ENCODE measurements around the gene MYOF. TPM values are rescaled to one million over a fixed set of nuclear protein-coding genes. Genes with fewer than 3 reads are reported as not detected.

Gene MYOF
- total and polyA plus RNA-seq, 7 experiments from 2014 or later = 0.57 to 31.2 (median 1.5) TPM; not detected in 2

DNA sequence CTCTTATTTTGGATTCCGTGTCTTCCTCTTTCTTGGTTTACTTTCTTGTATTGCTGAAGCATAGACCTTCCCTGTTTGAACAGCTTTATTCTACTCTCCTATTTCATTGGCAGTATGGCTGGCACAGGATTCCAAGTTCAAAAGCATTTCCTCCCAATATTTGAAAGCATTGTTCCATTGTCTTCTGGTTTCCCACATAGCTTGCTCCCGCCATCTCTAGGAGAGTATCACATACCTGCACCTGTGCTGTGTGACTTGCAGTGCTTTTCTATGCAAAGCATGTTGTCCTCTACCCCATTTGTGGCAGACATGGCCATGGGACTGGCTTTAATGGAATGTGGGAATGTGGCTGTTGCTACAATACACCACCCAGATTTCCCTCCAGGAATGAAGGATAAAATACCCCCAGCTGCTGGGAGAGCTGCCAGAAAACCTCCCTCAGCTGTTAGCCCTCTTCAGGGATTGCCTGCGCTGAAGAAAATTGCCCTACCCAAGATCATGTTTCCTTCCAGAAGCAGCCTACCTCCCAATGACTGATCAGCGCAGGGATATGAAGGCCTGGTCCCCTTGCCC is 6.9 kb upstream of the MYOF start:
- no peak for DNase-seq
- Mint-ChIP-seq H3K27ac (no peak overlapping the region), H3K36me3 (peaks cover 0 to 5% (median 0%) of the 10 kb centered on the region in 5 donors), H3K27me3 (peaks cover 3 to 34% (median 22%) of the 10 kb centered on the region in 5 donors), H3K9me3 (peaks cover 0 to 2% (median 0%) of the 10 kb centered on the region in 11 donors), H3K4me3 (no peak overlapping the region), H3K4me1 (no peaks in the 10 kb centered on the region)
- intact Hi-C loops (cut with micrococcal nuclease) = loop anchor here in 1 of 2 donors (10.0 kb wide), 1 partner anchor 404 kb away; no protein-coding TSS in a partner anchor
- Histone ChIP-seq H3K27me3 (ENCODE audit: control insufficient read depth in 2 of 2, insufficient read depth in 2 of 2, low read length in 2 of 2) (no peaks in the 10 kb centered on the region), H3K4me3 (ENCODE audit: low read length) (no peak overlapping the region), H3K9me3 (ENCODE audit: control insufficient read depth in 2 of 3, low read length in 3 of 3) (no peaks in the 10 kb centered on the region), H3K36me3 (ENCODE audit: control insufficient read depth in 2 of 3, insufficient read depth in 3 of 3, low read length in 3 of 3) (no peaks in the 10 kb centered on the region), H3K4me1 (ENCODE audit: control insufficient read depth in 2 of 2, insufficient read depth in 2 of 2, low read length in 2 of 2) (no peaks in the 10 kb centered on the region), H3K27ac (ENCODE audit: low read depth, low read length) (no peak overlapping the region)
- no peak for ATAC-seq
- ChIA-PET CTCF (interaction anchor here (1.1 to 14.5 kb wide), 2 partner anchors 113 to 373 kb away, joined by 3 to 309 read pairs; no protein-coding TSS in a partner anchor), POLR2A (no interaction called here)

DNA sequence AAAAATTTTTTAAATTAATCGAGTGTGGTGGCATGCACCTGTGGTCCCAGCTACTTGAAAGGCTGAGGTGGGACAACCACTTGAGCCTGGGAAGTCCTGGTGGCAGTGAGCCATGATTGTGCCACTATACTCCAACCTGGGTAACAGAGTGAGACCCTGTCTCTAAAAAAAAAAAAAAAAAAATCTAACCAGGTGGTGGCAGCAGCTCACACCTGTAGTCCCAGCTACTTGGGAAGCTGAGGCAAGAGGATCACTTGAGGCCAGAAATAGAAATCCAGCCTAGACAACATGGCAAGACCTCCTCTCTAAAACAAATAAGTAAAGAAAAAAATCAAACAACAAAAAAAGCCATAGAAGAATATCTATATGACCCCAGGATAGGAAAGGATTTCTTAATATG is 3.6 kb upstream of the MYOF start:
- POLR2A ChIA-PET = no interaction called here
- H3K4me3 Mint-ChIP-seq = no peak overlapping the region
- no peak for DNase-seq
- H3K27ac ChIP-seq (ENCODE audit: low read depth, low read length) = no peak overlapping the region
- no peak overlapping the region for H3K27ac Mint-ChIP-seq
- peaks cover 0 to 5% (median 0%) of the 10 kb centered on the region in 5 donors for H3K36me3 Mint-ChIP-seq
- H3K9me3 Mint-ChIP-seq = peaks cover 0 to 2% (median 0%) of the 10 kb centered on the region in 11 donors
- intact Hi-C loops (cut with micrococcal nuclease) = loop anchor here in 1 of 2 donors (1.0 to 10.0 kb wide), 2 partner anchors 26 to 401 kb away; no protein-coding TSS in a partner anchor
- H3K4me1 ChIP-seq (ENCODE audit: control insufficient read depth in 2 of 2, insufficient read depth in 2 of 2, low read length in 2 of 2) = peaks cover 5 to 6% of the 10 kb centered on the region in 2 donors
- H3K4me3 ChIP-seq (ENCODE audit: low read length) = no peak overlapping the region
- no peaks in the 10 kb centered on the region for H3K9me3 ChIP-seq (ENCODE audit: control insufficient read depth in 2 of 3, low read length in 3 of 3)
- H3K36me3 ChIP-seq (ENCODE audit: control insufficient read depth in 2 of 3, insufficient read depth in 3 of 3, low read length in 3 of 3) = no peaks in the 10 kb centered on the region
- ATAC-seq = no peak
- H3K27me3 Mint-ChIP-seq = peaks cover 3 to 45% (median 35%) of the 10 kb centered on the region in 5 donors
- peaks cover 3 to 9% of the 10 kb centered on the region in 2 donors for H3K27me3 ChIP-seq (ENCODE audit: control insufficient read depth in 2 of 2, insufficient read depth in 2 of 2, low read length in 2 of 2)
- CTCF ChIA-PET = interaction anchor here (1.1 to 14.5 kb wide), 2 partner anchors 26 to 110 kb away, joined by 3 to 309 read pairs; no protein-coding TSS in a partner anchor
- H3K4me1 Mint-ChIP-seq = peaks cover 5 to 14% (median 11%) of the 10 kb centered on the region in 7 donors

DNA sequence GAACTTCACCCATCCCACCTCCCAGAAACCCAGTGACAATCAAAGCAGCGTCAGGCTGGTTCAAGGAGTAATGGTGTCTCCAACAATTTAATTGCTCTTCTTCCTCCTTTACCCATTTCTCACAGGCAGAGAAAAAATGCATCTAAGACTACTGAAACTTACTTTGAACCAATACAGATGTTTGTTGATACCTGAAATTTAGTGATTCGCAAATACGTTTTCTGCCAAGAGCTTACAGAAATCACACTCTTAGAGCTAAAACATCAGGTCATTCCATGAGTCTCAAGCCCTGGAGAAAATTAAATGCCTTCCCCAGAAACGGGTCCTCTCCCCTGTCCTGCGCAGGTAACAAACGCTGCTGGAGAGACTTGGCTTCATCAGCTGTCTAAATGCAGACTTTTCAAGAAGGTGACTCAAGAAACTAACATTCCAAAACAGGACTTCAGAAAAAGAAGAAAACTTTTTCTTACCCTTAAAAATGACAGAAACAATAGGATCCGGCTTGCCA is 443 bp downstream of the MYOF start:
- DNase-seq = peak in 1 of 9 donors; percentile 8
- ATAC-seq = no peak
- peak overlapping the region; percentile 67 for H3K4me3 ChIP-seq (ENCODE audit: low read length)
- H3K36me3 ChIP-seq (ENCODE audit: control insufficient read depth in 2 of 3, insufficient read depth in 3 of 3, low read length in 3 of 3) = no peaks in the 10 kb centered on the region
- CTCF ChIA-PET = interaction anchor here (0.7 to 14.5 kb wide), 18 partner anchors 8 to 463 kb away, joined by 3 to 309 read pairs (median 6); partner anchors contain the start of gene CEP55
- POLR2A ChIA-PET = interaction anchor here (0.9 to 1.8 kb wide), 4 partner anchors 11 to 111 kb away, joined by 4 to 9 read pairs (median 4); no protein-coding TSS in a partner anchor
- H3K9me3 Mint-ChIP-seq = no peaks in the 10 kb centered on the region
- H3K4me3 Mint-ChIP-seq = peak overlapping the region; percentile 81 to 95 (median 84)
- peaks cover 3 to 9% of the 10 kb centered on the region in 2 donors for H3K27me3 ChIP-seq (ENCODE audit: control insufficient read depth in 2 of 2, insufficient read depth in 2 of 2, low read length in 2 of 2)
- H3K9me3 ChIP-seq (ENCODE audit: control insufficient read depth in 2 of 3, low read length in 3 of 3) = no peaks in the 10 kb centered on the region
- intact Hi-C loops (cut with micrococcal nuclease) = loop anchor here (1.0 to 10.0 kb wide), 7 partner anchors 15 to 401 kb away; partner anchors contain the start of gene CEP55 (in 2 of the 2)
- H3K4me1 Mint-ChIP-seq = peaks cover 5 to 19% (median 11%) of the 10 kb centered on the region in 7 donors
- no peaks in the 10 kb centered on the region for H3K36me3 Mint-ChIP-seq
- peak overlapping the region in 2 of 9 donors; percentile 1 to 65 for H3K27ac Mint-ChIP-seq
- peaks cover 0 to 39% (median 25%) of the 10 kb centered on the region in 5 donors for H3K27me3 Mint-ChIP-seq
- peaks cover 5 to 6% of the 10 kb centered on the region in 2 donors for H3K4me1 ChIP-seq (ENCODE audit: control insufficient read depth in 2 of 2, insufficient read depth in 2 of 2, low read length in 2 of 2)
- H3K27ac ChIP-seq (ENCODE audit: low read depth, low read length) = no peak overlapping the region

DNA sequence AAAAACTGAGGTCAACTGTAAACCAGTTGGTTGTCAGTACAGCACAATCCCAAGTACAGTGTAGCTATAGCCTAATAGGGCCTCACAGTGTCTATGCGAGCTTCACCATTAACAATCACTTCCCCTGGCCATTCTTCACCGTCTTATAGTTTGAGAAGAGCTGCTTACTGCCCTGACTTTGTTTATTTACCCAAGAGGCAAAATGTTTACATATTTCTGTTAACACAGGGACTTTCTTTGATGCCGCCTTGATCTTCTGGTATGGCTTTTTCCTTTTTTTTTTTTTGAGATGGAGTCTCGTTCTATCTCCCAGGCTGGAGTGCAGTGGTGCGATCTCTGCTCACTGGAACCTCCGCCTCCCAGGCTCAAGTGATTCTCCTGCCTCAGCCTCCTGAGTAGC is 3.3 kb downstream of the MYOF start:
- Mint-ChIP-seq H3K27me3 (peaks cover 0 to 26% (median 20%) of the 10 kb centered on the region in 5 donors), H3K27ac (no peak overlapping the region), H3K9me3 (no peaks in the 10 kb centered on the region), H3K4me1 (peaks cover 5 to 19% (median 11%) of the 10 kb centered on the region in 7 donors), H3K4me3 (no peak overlapping the region), H3K36me3 (no peaks in the 10 kb centered on the region)
- H3K9me3 ChIP-seq (ENCODE audit: control insufficient read depth in 2 of 3, low read length in 3 of 3) = no peaks in the 10 kb centered on the region
- no peak overlapping the region for H3K27ac ChIP-seq (ENCODE audit: low read depth, low read length)
- ChIA-PET CTCF (interaction anchor here (0.6 to 14.5 kb wide), 2 partner anchors 40 to 103 kb away, joined by 6 to 309 read pairs; no protein-coding TSS in a partner anchor), POLR2A (interaction anchor here (0.7 kb wide), 1 partner anchor 63 kb away, joined by 3 read pairs; no protein-coding TSS in a partner anchor)
- H3K36me3 ChIP-seq (ENCODE audit: control insufficient read depth in 2 of 3, insufficient read depth in 3 of 3, low read length in 3 of 3) = no peaks in the 10 kb centered on the region
- no peak for ATAC-seq
- H3K4me3 ChIP-seq (ENCODE audit: low read length) = no peak overlapping the region
- intact Hi-C loops (cut with micrococcal nuclease) = no loop called here
- H3K4me1 ChIP-seq (ENCODE audit: control insufficient read depth in 2 of 2, insufficient read depth in 2 of 2, low read length in 2 of 2) = peaks cover 5 to 6% of the 10 kb centered on the region in 2 donors
- peaks cover 3 to 9% of the 10 kb centered on the region in 2 donors for H3K27me3 ChIP-seq (ENCODE audit: control insufficient read depth in 2 of 2, insufficient read depth in 2 of 2, low read length in 2 of 2)
- no peak for DNase-seq

DNA sequence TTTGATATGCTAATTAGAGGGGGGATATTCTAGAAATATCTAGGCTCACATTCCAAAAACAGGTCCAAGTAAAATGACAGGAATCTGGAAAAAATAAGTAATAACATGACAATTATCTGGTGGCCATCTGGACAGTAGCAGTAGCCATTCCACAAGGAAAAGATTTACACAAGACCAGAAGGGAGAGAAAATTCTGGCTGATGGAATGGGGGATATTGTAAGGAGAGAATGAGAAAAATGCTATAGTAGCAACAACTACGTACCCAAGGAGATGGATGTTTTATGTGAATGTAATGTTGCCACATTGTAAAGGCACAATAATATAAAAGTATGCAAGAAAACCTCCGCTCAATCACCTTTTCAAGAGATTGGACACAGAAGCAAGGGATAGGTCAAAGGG is 5.4 kb downstream of the MYOF start:
- peak overlapping the region in 1 of 9 donors; percentile 31 for H3K27ac Mint-ChIP-seq
- no peak for ATAC-seq
- H3K36me3 Mint-ChIP-seq = no peaks in the 10 kb centered on the region
- Histone ChIP-seq H3K36me3 (ENCODE audit: control insufficient read depth in 2 of 3, insufficient read depth in 3 of 3, low read length in 3 of 3) (no peaks in the 10 kb centered on the region), H3K9me3 (ENCODE audit: control insufficient read depth in 2 of 3, low read length in 3 of 3) (no peaks in the 10 kb centered on the region), H3K4me3 (ENCODE audit: low read length) (no peak overlapping the region), H3K27me3 (ENCODE audit: control insufficient read depth in 2 of 2, insufficient read depth in 2 of 2, low read length in 2 of 2) (peaks cover 0 to 3% of the 10 kb centered on the region in 2 donors), H3K27ac (ENCODE audit: low read depth, low read length) (no peak overlapping the region), H3K4me1 (ENCODE audit: control insufficient read depth in 2 of 2, insufficient read depth in 2 of 2, low read length in 2 of 2) (peaks cover 0 to under 1% of the 10 kb centered on the region in 2 donors)
- no peak overlapping the region for H3K4me3 Mint-ChIP-seq
- no peaks in the 10 kb centered on the region for H3K9me3 Mint-ChIP-seq
- POLR2A ChIA-PET = no interaction called here
- CTCF ChIA-PET = no interaction called here
- peaks cover 0 to 11% (median 2%) of the 10 kb centered on the region in 7 donors for H3K4me1 Mint-ChIP-seq
- intact Hi-C loops (cut with micrococcal nuclease) = no loop called here
- DNase-seq = no peak
- H3K27me3 Mint-ChIP-seq = peaks cover 0 to 15% (median 11%) of the 10 kb centered on the region in 5 donors

DNA sequence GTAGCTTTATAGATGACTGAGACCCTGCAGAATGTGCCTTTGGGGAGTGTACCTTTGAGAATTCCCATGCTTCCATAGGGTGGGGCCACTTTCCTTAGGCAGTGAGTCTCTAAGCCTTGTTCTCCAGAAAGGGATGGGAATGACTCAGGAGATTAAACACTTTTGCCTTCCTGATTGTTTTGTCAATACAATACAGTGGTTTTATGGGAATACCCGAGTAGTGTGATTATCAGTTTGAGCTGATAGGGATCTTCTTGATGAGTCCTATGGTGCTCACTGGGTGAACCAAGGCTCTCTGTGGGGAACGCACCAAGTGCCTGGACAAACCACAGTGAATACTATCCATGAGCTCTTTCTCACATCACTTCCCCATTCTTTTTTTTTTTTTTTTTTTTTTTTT is 6.3 kb downstream of the MYOF start:
- ATAC-seq (peak; percentile 47), DNase-seq (no peak)
- H3K9me3 Mint-ChIP-seq = no peaks in the 10 kb centered on the region
- intact Hi-C loops (cut with micrococcal nuclease) = no loop called here
- peaks cover 0 to 7% (median 2%) of the 10 kb centered on the region in 5 donors for H3K27me3 Mint-ChIP-seq
- H3K36me3 ChIP-seq (ENCODE audit: control insufficient read depth in 2 of 3, insufficient read depth in 3 of 3, low read length in 3 of 3) = no peaks in the 10 kb centered on the region
- no peaks in the 10 kb centered on the region for H3K36me3 Mint-ChIP-seq
- no peak overlapping the region for H3K27ac Mint-ChIP-seq
- H3K4me1 Mint-ChIP-seq = peaks cover 0 to 5% (median 0%) of the 10 kb centered on the region in 7 donors
- no peak overlapping the region for H3K4me3 ChIP-seq (ENCODE audit: low read length)
- H3K4me1 ChIP-seq (ENCODE audit: control insufficient read depth in 2 of 2, insufficient read depth in 2 of 2, low read length in 2 of 2) = no peaks in the 10 kb centered on the region
- H3K9me3 ChIP-seq (ENCODE audit: control insufficient read depth in 2 of 3, low read length in 3 of 3) = no peaks in the 10 kb centered on the region
- H3K27me3 ChIP-seq (ENCODE audit: control insufficient read depth in 2 of 2, insufficient read depth in 2 of 2, low read length in 2 of 2) = no peaks in the 10 kb centered on the region
- H3K27ac ChIP-seq (ENCODE audit: low read depth, low read length) = no peak overlapping the region
- H3K4me3 Mint-ChIP-seq = no peak overlapping the region
- CTCF ChIA-PET = interaction anchor here (1.3 kb wide), 1 partner anchor 100 kb away, joined by 8 read pairs; no protein-coding TSS in a partner anchor
- POLR2A ChIA-PET = no interaction called here

All from naive thymus-derived CD4-positive, alpha-beta T cell (primary cell).